GM23338 (cell line): ENCODE data around the gene C1QTNF2. TPM values are rescaled to one million over a fixed set of nuclear protein-coding genes. Genes with fewer than 3 reads are reported as not detected.

Source experiments
- ATAC-seq: fragments of 200-7000 bp; cut with Tn5 transposase; 3 replicates; pipeline ENCODE4 v1.9.1; 2020
- DNase-seq: peaks from one replicate; pipeline ENCODE4 v3.0.0-alpha.2; 2015; ENCODE audit warnings: low spot score
- H2AFZ ChIP-seq: fragments of 200-600 bp; sonication (generic); 2 replicates; pipeline ENCODE4 v1.8.0; 2016; ENCODE audit warnings: antibody characterized with exemption, mild to moderate bottlenecking, moderate library complexity
- H3F3A ChIP-seq: fragments of 200-600 bp; sonication (generic); replicated peaks from 2 replicates; pipeline ENCODE4 v1.8.0; 2017; ENCODE audit warnings: antibody characterized with exemption, mixed run types, low read depth
- H3K27ac ChIP-seq: fragments of 200-600 bp; sonication (generic); 2 replicates; pipeline ENCODE4 v1.6.1; 2016; ENCODE audit warnings: low read depth
- H3K27me3 ChIP-seq: fragments of 200-600 bp; sonication (generic); 2 replicates; pipeline ENCODE4 v1.8.0; 2016; ENCODE audit warnings: mild to moderate bottlenecking, mixed run types, moderate library complexity; ENCODE audit not compliant: insufficient read depth
- H3K36me3 ChIP-seq: fragments of 200-600 bp; sonication (generic); 2 replicates; pipeline ENCODE4 v1.8.0; 2016; ENCODE audit warnings: mild to moderate bottlenecking; ENCODE audit not compliant: insufficient read depth
- H3K4me1 ChIP-seq: fragments of 200-600 bp; sonication (generic); 2 replicates; pipeline ENCODE4 v1.8.0; 2016; ENCODE audit warnings: mild to moderate bottlenecking, moderate library complexity; ENCODE audit not compliant: insufficient read depth
- H3K4me2 ChIP-seq: fragments of 200-600 bp; sonication (generic); 2 replicates; pipeline ENCODE4 v1.7.1; 2017; ENCODE audit warnings: mixed run types
- H3K4me3 ChIP-seq: fragments of 200-600 bp; sonication (generic); 2 replicates; pipeline ENCODE4 v1.6.1; 2016; ENCODE audit warnings: mixed run types
- H3K79me2 ChIP-seq: fragments of 200-600 bp; sonication (generic); replicated peaks from 2 replicates; pipeline ENCODE4 v1.8.0; 2017; ENCODE audit warnings: mild to moderate bottlenecking; ENCODE audit not compliant: insufficient read depth
- H3K9me2 ChIP-seq: fragments of 200-600 bp; sonication (generic); 2 replicates; pipeline ENCODE4 v1.8.0; 2017; ENCODE audit not compliant: insufficient read depth
- H4K20me1 ChIP-seq: fragments of 200-600 bp; sonication (generic); replicated peaks from 2 replicates; pipeline ENCODE4 v1.8.0; 2017; ENCODE audit warnings: mild to moderate bottlenecking; ENCODE audit not compliant: insufficient read depth
- H3K27ac Mint-ChIP-seq: 2 replicates; pipeline ENCODE4 v1.8.0; 2020; ENCODE audit warnings: inconsistent platforms, mild to moderate bottlenecking, moderate library complexity, mixed read lengths
- H3K27me3 Mint-ChIP-seq: 3 replicates; pipeline ENCODE4 v1.8.0; 2022; ENCODE audit warnings: low read depth, mild to moderate bottlenecking, moderate library complexity, mixed read lengths, inconsistent platforms; ENCODE audit not compliant: insufficient read depth, poor library complexity
- H3K36me3 Mint-ChIP-seq: 3 replicates; pipeline ENCODE4 v1.8.0; 2021; ENCODE audit warnings: low read depth, mild to moderate bottlenecking, inconsistent platforms, moderate library complexity, mixed read lengths
- H3K4me1 Mint-ChIP-seq: 3 replicates; pipeline ENCODE4 v1.8.0; 2020; ENCODE audit warnings: mild to moderate bottlenecking, inconsistent platforms, mixed read lengths
- H3K4me3 Mint-ChIP-seq: 3 replicates; pipeline ENCODE4 v1.8.0; 2021; ENCODE audit warnings: moderate library complexity, mild to moderate bottlenecking, inconsistent platforms, mixed read lengths
- H3K9me3 Mint-ChIP-seq: 3 replicates; pipeline ENCODE4 v1.8.0; 2020; ENCODE audit warnings: moderate library complexity, mild to moderate bottlenecking, inconsistent platforms, mixed read lengths
- CTCF ChIP-seq, 2 experiments: fragments of 200-600 bp in 1 of 2; sonication (generic) in 1 of 2; conservative IDR thresholded peaks; 2 replicates each; pipeline versions ENCODE4 v1.5.1 to v1.6.1; 2016 to 2017; ENCODE audit warnings: antibody characterized with exemption in 2 of 2, low read depth in 2 of 2, mild to moderate bottlenecking in 2 of 2, moderate library complexity in 1 of 2
- ETS1 ChIP-seq: IDR thresholded peaks from 2 replicates; pipeline ENCODE4 v1.6.1; 2016; ENCODE audit warnings: antibody characterized with exemption
- EZH2phosphoT487 ChIP-seq: fragments of 200-600 bp; sonication (generic); IDR thresholded peaks from one replicate; pipeline ENCODE4 v1.8.1; 2018; ENCODE audit warnings: antibody characterized with exemption; ENCODE audit not compliant: unreplicated experiment
- REST ChIP-seq: IDR thresholded peaks from one replicate; pipeline ENCODE4 v1.6.1; 2018; ENCODE audit warnings: antibody characterized with exemption; ENCODE audit not compliant: unreplicated experiment
- STAT1 ChIP-seq: IDR thresholded peaks from one replicate; pipeline ENCODE4 v1.6.1; 2016; ENCODE audit warnings: antibody characterized with exemption; ENCODE audit not compliant: unreplicated experiment
- ZNF331 ChIP-seq: fragments of 250-450 bp; sonication (Bioruptor Pico); IDR thresholded peaks from 2 replicates; pipeline ENCODE4 v1.5.0; 2020; ENCODE audit warnings: low read depth, mild to moderate bottlenecking, moderate library complexity
- ZNF462 ChIP-seq: fragments of 250-450 bp; sonication (Bioruptor Pico); IDR thresholded peaks from 2 replicates; pipeline ENCODE4 v1.5.0; 2020; ENCODE audit warnings: mild to moderate bottlenecking, moderate library complexity
- polyA plus RNA-seq: library from polyadenylated mRNA; unstranded; fragments of >200 nt; fragmentation: Nextera tagmentation; extraction: Ambion mirVana; gene quantifications from 2 replicates; pipeline ENCODE4 v1.2.1, GENCODE V29; 2016
- total RNA-seq: library from RNA; depleted of rRNA; stranded (reverse); fragments of >200 nt; shearing (Covaris generic); gene quantifications from 2 replicates; pipeline ENCODE4 v1.2.3, GENCODE V29; 2014

Gene C1QTNF2
- total and polyA plus RNA-seq, 2 experiments from 2014 or later: 0.56 to 0.92 TPM

GRCh38 chr5:160306696-160307095 lies 63.7 kb downstream of the C1QTNF2 start:
- Mint-ChIP-seq H3K36me3 (peaks cover 69% of the 10 kb centered on the region), H3K4me3 (no peak overlapping the region), H3K27ac (no peak overlapping the region; the same call in 1 of the 2 replicates), H3K27me3 (peaks cover 5% of the 10 kb centered on the region), H3K4me1 (peaks cover 25% of the 10 kb centered on the region), H3K9me3 (no peaks in the 10 kb centered on the region)
- Histone ChIP-seq H3K36me3 (peaks cover 4% of the 10 kb centered on the region; the same call in 1 of the 2 replicates), H3K4me1 (peaks cover 14% of the 10 kb centered on the region; the same call in 1 of the 2 replicates), H3K4me3 (no peak overlapping the region), H3K27me3 (no peaks in the 10 kb centered on the region), H3F3A (0 out of 2 replicates have a peak, but pooled peaks cover 3% of the 10 kb centered on the region), H4K20me1 (peaks cover 28% of the 10 kb centered on the region), H3K27ac (no peak overlapping the region), H3K79me2 (peaks cover 90% of the 10 kb centered on the region), H2AFZ (no peak overlapping the region), H3K4me2 (no peak overlapping the region), H3K9me2 (no peaks in the 10 kb centered on the region)
- no peak for TF ChIP-seq STAT1
- no peak for TF ChIP-seq ETS1
- no peak for TF ChIP-seq EZH2phosphoT487
- TF ChIP-seq CTCF (conservative IDR thresholded peaks at IDR 0.05; ENCODE audit: low read depth in 2 of 2): no peak
- TF ChIP-seq ZNF331 (CRISPR knock-in tag): no peak
- TF ChIP-seq ZNF462 (CRISPR knock-in tag): no peak
- no peak for TF ChIP-seq REST
- ATAC-seq (no peak), DNase-seq (no peak)
